GM12801 (cell line): Measurements from ENCODE around the gene C5.

ENCODE experiments used
- CTCF ChIP-seq: IDR thresholded peaks from one replicate; pipeline ENCODE4 v1.5.1; 2011; ENCODE audit warnings: control low read depth; ENCODE audit not compliant: insufficient read length; ENCODE audit errors: extremely low read depth

Gene C5

GRCh38 chr9:120989065-120989464 is 61.0 kb downstream of the C5 start:
- TF ChIP-seq CTCF = no peak

- TF ChIP-seq CTCF = no peak
These were observed 64.3 kb downstream of the C5 start for GRCh38 chr9:120985819-120986222.

- TF ChIP-seq CTCF = no peak
These were observed 66.7 kb downstream of the C5 start for GRCh38 chr9:120983259-120983837.

- no peak for TF ChIP-seq CTCF
These were observed 67.2 kb downstream of the C5 start for GRCh38 chr9:120982836-120983235.

GRCh38 chr9:120980951-120981350 is 69.1 kb downstream of the C5 start:
- no peak for TF ChIP-seq CTCF

- no peak for TF ChIP-seq CTCF
These were observed 70.3 kb downstream of the C5 start for GRCh38 chr9:120979797-120980196.

- TF ChIP-seq CTCF = no peak
These were observed 71.1 kb downstream of the C5 start for GRCh38 chr9:120978987-120979386.
